ENCODE measurements around the gene MIA3.

Gene MIA3

DNA sequence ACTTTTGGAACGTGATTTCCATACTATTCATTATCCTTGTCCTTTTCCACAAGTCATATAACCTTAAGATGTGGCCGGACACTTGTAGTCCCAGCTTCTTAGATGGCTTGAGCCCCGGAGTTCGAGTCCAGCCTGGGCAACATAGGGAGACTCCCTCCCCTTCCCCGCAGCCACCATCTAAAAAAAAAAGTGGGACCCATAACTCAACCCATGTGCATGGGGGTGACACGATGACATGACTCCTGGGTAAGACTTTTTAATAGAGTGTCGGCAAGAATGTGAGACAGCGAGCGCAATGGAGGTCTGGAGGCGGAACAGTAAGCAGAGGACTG is 25.7 kb downstream of the MIA3 start:
- peak overlapping the region; percentile 100 for H3K4me3 ChIP-seq (ENCODE audit: low read length, poor library complexity, severe bottlenecking)
- no peaks in the 10 kb centered on the region for H3K27me3 ChIP-seq (ENCODE audit: insufficient read depth, low read length, poor library complexity, severe bottlenecking)
- peak overlapping the region; percentile 81 for H2AFZ ChIP-seq (ENCODE audit: low read length)
- TF ChIP-seq, protein P1, sequence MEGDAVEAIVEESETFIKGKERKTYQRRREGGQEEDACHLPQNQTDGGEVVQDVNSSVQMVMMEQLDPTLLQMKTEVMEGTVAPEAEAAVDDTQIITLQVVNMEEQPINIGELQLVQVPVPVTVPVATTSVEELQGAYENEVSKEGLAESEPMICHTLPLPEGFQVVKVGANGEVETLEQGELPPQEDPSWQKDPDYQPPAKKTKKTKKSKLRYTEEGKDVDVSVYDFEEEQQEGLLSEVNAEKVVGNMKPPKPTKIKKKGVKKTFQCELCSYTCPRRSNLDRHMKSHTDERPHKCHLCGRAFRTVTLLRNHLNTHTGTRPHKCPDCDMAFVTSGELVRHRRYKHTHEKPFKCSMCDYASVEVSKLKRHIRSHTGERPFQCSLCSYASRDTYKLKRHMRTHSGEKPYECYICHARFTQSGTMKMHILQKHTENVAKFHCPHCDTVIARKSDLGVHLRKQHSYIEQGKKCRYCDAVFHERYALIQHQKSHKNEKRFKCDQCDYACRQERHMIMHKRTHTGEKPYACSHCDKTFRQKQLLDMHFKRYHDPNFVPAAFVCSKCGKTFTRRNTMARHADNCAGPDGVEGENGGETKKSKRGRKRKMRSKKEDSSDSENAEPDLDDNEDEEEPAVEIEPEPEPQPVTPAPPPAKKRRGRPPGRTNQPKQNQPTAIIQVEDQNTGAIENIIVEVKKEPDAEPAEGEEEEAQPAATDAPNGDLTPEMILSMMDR (conservative IDR thresholded peaks at IDR 0.05; ENCODE audit: low read length), result no peak
- TF ChIP-seq EZH2phosphoT487 (IDR thresholded peaks at IDR 0.05; ENCODE audit: borderline replicate concordance), result no peak
- no peaks in the 10 kb centered on the region for H3K9me3 ChIP-seq (ENCODE audit: insufficient read depth, low read depth, low read length)
- peaks cover 10% of the 10 kb centered on the region; the same call in 1 of the 2 replicates for H3K36me3 ChIP-seq (ENCODE audit: insufficient read depth, low read length)
- peaks cover 28% of the 10 kb centered on the region for H3K79me2 ChIP-seq (ENCODE audit: insufficient read depth, low read length)
- H3K9me2 ChIP-seq (replicated peaks; ENCODE audit: low read depth, low read length), result no peaks in the 10 kb centered on the region
- H3F3A ChIP-seq (ENCODE audit: low read depth), result no peaks in the 10 kb centered on the region
- peaks cover 24% of the 10 kb centered on the region for H4K20me1 ChIP-seq (ENCODE audit: insufficient read depth, low read length, poor library complexity, severe bottlenecking)
- H3K4me1 ChIP-seq (ENCODE audit: insufficient read depth, low read length, poor library complexity, severe bottlenecking), result peaks cover 21% of the 10 kb centered on the region
- H3K4me2 ChIP-seq (ENCODE audit: low read depth, low read length, poor library complexity, severe bottlenecking), result peak overlapping the region; percentile 85
- peak overlapping the region; percentile 89 for H3K9ac ChIP-seq (ENCODE audit: low read depth, low read length, poor library complexity, severe bottlenecking)

DNA sequence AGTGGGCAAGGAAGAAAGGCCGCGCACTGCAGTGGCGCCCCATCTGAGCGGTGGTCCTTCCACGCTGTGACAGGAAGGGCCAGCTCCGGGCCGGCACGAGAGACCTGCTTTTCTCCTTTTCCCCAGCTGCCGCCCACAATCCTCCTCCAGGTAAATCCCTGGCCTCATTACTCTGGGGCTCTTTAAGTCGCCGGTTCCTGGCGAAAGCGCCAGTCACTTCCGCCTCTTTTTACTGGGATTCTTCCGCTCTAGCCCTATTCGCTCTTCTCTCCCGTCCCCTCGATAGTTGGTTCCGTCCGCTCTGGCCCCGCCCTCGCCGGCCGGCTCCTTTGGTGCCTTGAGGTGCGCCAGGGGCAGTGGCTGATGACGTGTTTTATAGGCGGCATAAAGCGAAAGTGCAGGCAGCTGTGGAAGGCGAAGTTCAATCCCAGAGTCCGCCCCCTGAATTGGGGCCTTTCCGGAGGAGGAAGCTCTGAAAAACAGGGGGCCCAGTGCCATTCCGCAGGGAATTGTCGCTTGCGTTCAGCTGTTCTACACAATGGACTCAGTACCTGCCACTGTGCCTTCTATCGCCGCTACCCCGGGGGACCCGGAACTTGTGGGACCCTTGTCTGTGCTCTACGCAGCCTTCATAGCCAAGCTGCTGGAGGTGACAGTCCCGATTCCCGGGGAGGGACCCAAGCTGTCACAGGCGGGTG is 26.2 kb downstream of the MIA3 start:
- peaks cover 21% of the 10 kb centered on the region for H3K4me1 ChIP-seq (ENCODE audit: insufficient read depth, low read length, poor library complexity, severe bottlenecking)
- peaks cover 28% of the 10 kb centered on the region for H3K79me2 ChIP-seq (ENCODE audit: insufficient read depth, low read length)
- peaks cover 5% of the 10 kb centered on the region; the same call in 1 of the 2 replicates for H3K36me3 ChIP-seq (ENCODE audit: insufficient read depth, low read length)

DNA sequence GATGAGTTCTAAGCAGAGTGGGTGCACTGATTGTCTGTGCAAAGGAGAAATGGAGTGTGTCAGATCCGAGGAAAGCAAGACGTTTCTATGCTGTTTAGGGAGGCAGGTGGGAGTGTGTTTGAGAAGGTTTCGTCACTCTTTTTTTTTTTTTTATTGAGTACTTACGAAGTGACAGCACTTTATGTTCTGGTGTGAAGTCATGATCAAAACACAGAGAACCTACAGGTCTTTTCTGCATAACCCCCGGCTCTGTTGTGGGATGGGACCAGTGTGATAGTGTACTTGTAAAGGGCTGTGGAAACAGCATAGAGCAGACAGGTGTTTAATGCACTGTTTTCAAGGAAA is 26.7 kb downstream of the MIA3 start:
- no peaks in the 10 kb centered on the region for H3F3A ChIP-seq (ENCODE audit: low read depth)
- H3K9me3 ChIP-seq (ENCODE audit: insufficient read depth, low read depth, low read length), result no peaks in the 10 kb centered on the region
- peak overlapping the region; percentile 100 for H3K4me3 ChIP-seq (ENCODE audit: low read length, poor library complexity, severe bottlenecking)
- TF ChIP-seq, protein P1 (conservative IDR thresholded peaks at IDR 0.05; ENCODE audit: low read length), result no peak
- TF ChIP-seq EZH2phosphoT487 (IDR thresholded peaks at IDR 0.05; ENCODE audit: borderline replicate concordance), result no peak
- H3K79me2 ChIP-seq (ENCODE audit: insufficient read depth, low read length), result peaks cover 28% of the 10 kb centered on the region
- peaks cover 21% of the 10 kb centered on the region for H3K4me1 ChIP-seq (ENCODE audit: insufficient read depth, low read length, poor library complexity, severe bottlenecking)
- H3K4me2 ChIP-seq (ENCODE audit: low read depth, low read length, poor library complexity, severe bottlenecking), result peak overlapping the region; percentile 98
- no peaks in the 10 kb centered on the region for H3K9me2 ChIP-seq (replicated peaks; ENCODE audit: low read depth, low read length)
- peaks cover 2% of the 10 kb centered on the region; the same call in 1 of the 2 replicates for H3K36me3 ChIP-seq (ENCODE audit: insufficient read depth, low read length)
- H2AFZ ChIP-seq (ENCODE audit: low read length), result peak overlapping the region; percentile 93
- no peaks in the 10 kb centered on the region for H3K27me3 ChIP-seq (ENCODE audit: insufficient read depth, low read length, poor library complexity, severe bottlenecking)
- H3K9ac ChIP-seq (ENCODE audit: low read depth, low read length, poor library complexity, severe bottlenecking), result peak overlapping the region; percentile 89
- peaks cover 25% of the 10 kb centered on the region for H4K20me1 ChIP-seq (ENCODE audit: insufficient read depth, low read length, poor library complexity, severe bottlenecking)

More for the DNA sequence above, 26.2 kb downstream of the MIA3 start:
- no peaks in the 10 kb centered on the region for H3F3A ChIP-seq (ENCODE audit: low read depth)
- H3K9me2 ChIP-seq (replicated peaks; ENCODE audit: low read depth, low read length), result no peaks in the 10 kb centered on the region
- peaks cover 25% of the 10 kb centered on the region for H4K20me1 ChIP-seq (ENCODE audit: insufficient read depth, low read length, poor library complexity, severe bottlenecking)
- peak overlapping the region; percentile 89 for H3K9ac ChIP-seq (ENCODE audit: low read depth, low read length, poor library complexity, severe bottlenecking)
- H3K27me3 ChIP-seq (ENCODE audit: insufficient read depth, low read length, poor library complexity, severe bottlenecking), result no peaks in the 10 kb centered on the region
- TF ChIP-seq, protein P1 (conservative IDR thresholded peaks at IDR 0.05; ENCODE audit: low read length), result no peak
- TF ChIP-seq EZH2phosphoT487 (IDR thresholded peaks at IDR 0.05; ENCODE audit: borderline replicate concordance), result no peak
- peak overlapping the region; percentile 93 for H2AFZ ChIP-seq (ENCODE audit: low read length)
- H3K4me3 ChIP-seq (ENCODE audit: low read length, poor library complexity, severe bottlenecking), result peak overlapping the region; percentile 100
- H3K9me3 ChIP-seq (ENCODE audit: insufficient read depth, low read depth, low read length), result no peaks in the 10 kb centered on the region
- H3K4me2 ChIP-seq (ENCODE audit: low read depth, low read length, poor library complexity, severe bottlenecking), result peak overlapping the region; percentile 98
